B cell (primary cell): ENCODE data around the gene PRLHR. TPM values are rescaled to one million over a fixed set of nuclear protein-coding genes. Genes with fewer than 3 reads are reported as not detected.

Experiments
- ATAC-seq: fragments of 200-7000 bp; cut with Tn5 transposase; one replicate; pipeline ENCODE4 v1.10.0; 2021; ENCODE audit warnings: low read depth, mild to moderate bottlenecking, moderate number of reproducible peaks, moderate library complexity
- CTCF ChIA-PET: fragments of 350-600 bp; sonication (Branson Sonifier 250); formaldehyde crosslinking; loops from one replicate; lab custom pipeline; 2021; ENCODE audit warnings: antibody characterized with exemption, inconsistent platforms; lab: Charles Lee
- POLR2A ChIA-PET: fragments of 350-600 bp; sonication (Branson Sonifier 250); formaldehyde crosslinking; loops from one replicate; lab custom pipeline; 2021; ENCODE audit warnings: antibody characterized with exemption; lab: Charles Lee
- DNase-seq: peaks from one replicate; pipeline ENCODE4 v3.0.0; 2013
- H2AFZ ChIP-seq: 2 replicates; pipeline ENCODE4 v1.6.1; 2012; ENCODE audit warnings: mild to moderate bottlenecking, low read depth, low read length; ENCODE audit not compliant: insufficient read depth, poor library complexity, severe bottlenecking
- H3K27ac ChIP-seq, 2 donors: 1 replicate in 1 of 2; 2 replicates in 1 of 2; pipeline ENCODE4 v1.5.1; 2012 to 2013; ENCODE audit warnings: low read length in 2 of 2, mild to moderate bottlenecking in 2 of 2, moderate library complexity in 1 of 2
- H3K27me3 ChIP-seq, 4 experiments: fragments of 200-600 bp in 1 of 4; sonication (generic) in 1 of 4; replicated peaks in 1 of 4; 1 replicate in 2 of 4; 2 replicates in 2 of 4; pipeline versions ENCODE4 v1.6.1 to v1.7.0; 2013 to 2016; ENCODE audit warnings: low read length in 3 of 4, mild to moderate bottlenecking in 2 of 4, mixed read lengths in 1 of 4, moderate library complexity in 1 of 4; ENCODE audit not compliant: insufficient read depth in 4 of 4, control insufficient read depth in 3 of 4; ENCODE audit errors: control extremely low read depth in 1 of 4
- H3K36me3 ChIP-seq, 2 experiments: replicated peaks in 1 of 2; 1 replicate in 1 of 2; 2 replicates in 1 of 2; pipeline versions ENCODE4 v1.6.1 to v1.7.1; 2013; ENCODE audit warnings: low read length in 1 of 2; ENCODE audit not compliant: insufficient read depth in 2 of 2, control insufficient read depth in 1 of 2; ENCODE audit errors: control extremely low read depth in 1 of 2, extremely low read depth in 1 of 2
- H3K4me1 ChIP-seq, 2 donors: fragments of 200-600 bp in 1 of 2; sonication (generic) in 1 of 2; 1 replicate in 1 of 2; 2 replicates in 1 of 2; pipeline versions ENCODE4 v1.5.1 to v1.6.1; 2013 to 2017; ENCODE audit warnings: low read length in 2 of 2; ENCODE audit not compliant: control insufficient read depth in 2 of 2, insufficient read depth in 2 of 2
- H3K4me2 ChIP-seq: replicated peaks from 2 replicates; pipeline ENCODE3; 2012; ENCODE audit warnings: mild to moderate bottlenecking, low read depth, low read length; ENCODE audit not compliant: poor library complexity, severe bottlenecking
- H3K4me3 ChIP-seq, 5 experiments: fragments of 200-600 bp in 1 of 5; sonication (generic) in 1 of 5; 1 replicate in 3 of 5; 2 replicates in 2 of 5; pipeline versions ENCODE4 v1.5.1 to v1.7.0; 2011 to 2016; ENCODE audit warnings: low read length in 4 of 5, mild to moderate bottlenecking in 4 of 5, low read depth in 2 of 5, control low read depth in 1 of 5, moderate library complexity in 1 of 5; ENCODE audit not compliant: insufficient read depth in 1 of 5; ENCODE audit errors: control extremely low read depth in 1 of 5, extremely low read depth in 1 of 5
- H3K79me2 ChIP-seq: fragments of 200-600 bp; sonication (generic); one replicate; pipeline ENCODE4 v1.6.0; 2016; ENCODE audit warnings: low read length; ENCODE audit not compliant: control insufficient read depth, insufficient read depth
- H3K9ac ChIP-seq: fragments of 200-600 bp; sonication (generic); 2 replicates; pipeline ENCODE4 v1.6.1; 2017; ENCODE audit warnings: mild to moderate bottlenecking, low read length, moderate library complexity
- H3K9me3 ChIP-seq, 3 donors: one replicate each; pipeline versions ENCODE4 v1.6.1 to v1.7.1; 2013; ENCODE audit warnings: low read length in 2 of 3; ENCODE audit not compliant: control insufficient read depth in 2 of 3, insufficient read depth in 1 of 3; ENCODE audit errors: control extremely low read depth in 1 of 3
- H4K20me1 ChIP-seq: 2 replicates; pipeline ENCODE4 v1.6.0; 2012; ENCODE audit warnings: mild to moderate bottlenecking, low read length; ENCODE audit not compliant: insufficient read depth, control insufficient read depth, poor library complexity, severe bottlenecking
- H3K27ac Mint-ChIP-seq: one replicate; pipeline ENCODE4 v1.8.0; 2021; ENCODE audit warnings: mixed read lengths
- H3K27me3 Mint-ChIP-seq: one replicate; pipeline ENCODE4 v1.8.0; 2021; ENCODE audit warnings: mixed read lengths
- H3K4me1 Mint-ChIP-seq: one replicate; pipeline ENCODE4 v1.8.0; 2021; ENCODE audit warnings: mixed read lengths
- H3K4me3 Mint-ChIP-seq: one replicate; pipeline ENCODE4 v1.8.0; 2021; ENCODE audit warnings: mixed read lengths
- H3K9me3 Mint-ChIP-seq: one replicate; pipeline ENCODE4 v1.8.0; 2022; ENCODE audit warnings: mixed read lengths; ENCODE audit not compliant: insufficient read depth
- CTCF ChIP-seq: fragments of 200-600 bp; IDR thresholded peaks from one replicate; pipeline ENCODE4 v1.8.0; 2022; ENCODE audit warnings: antibody characterized with exemption, mild to moderate bottlenecking
- EZH2 ChIP-seq: IDR thresholded peaks from 2 replicates; pipeline ENCODE4 v1.6.1; 2012; ENCODE audit warnings: borderline replicate concordance, low read depth, mild to moderate bottlenecking, moderate library complexity, low read length; ENCODE audit not compliant: insufficient read depth, poor library complexity, severe bottlenecking
- WGBS: methylation state at CpG from one replicate; pipeline ENCODE4 v1.1.5; 2013; ENCODE audit warnings: missing lambda C conversion rate; ENCODE audit not compliant: insufficient coverage; 5-methylcytosine and 5-hydroxymethylcytosine counted together
- intact Hi-C: fragments of 100-400 bp; cut with micrococcal nuclease; formaldehyde crosslinking; loops from one replicate; pipeline ENCODE4 v1.10.0; 2022
- polyA plus RNA-seq: library from polyadenylated mRNA; depleted of rRNA; stranded (reverse); fragments of >200 nt; gene quantifications from 2 replicates; pipeline ENCODE4 v1.2.3, GENCODE V29; 2012
- total RNA-seq, 2 donors: library from RNA; stranded (reverse); fragments of 120-200 nt in 1 of 2; gene quantifications; 1 replicate in 1 of 2; 2 replicates in 1 of 2; pipeline versions ENCODE4 v1.2.3 to v1.2.4, GENCODE V29; 2013 to 2022

Gene PRLHR
- total and polyA plus RNA-seq, 2 donors (not counting 1 experiment from before 2014, with no cell fraction given), result not detected

- Mint-ChIP-seq H3K27me3 (peaks cover 16% of the 10 kb centered on the region), H3K4me3 (no peak overlapping the region), H3K9me3 (no peaks in the 10 kb centered on the region), H3K27ac (no peak overlapping the region), H3K4me1 (no peaks in the 10 kb centered on the region)
- DNase-seq (no peak), ATAC-seq (no peak)
- Histone ChIP-seq H3K27me3 (peaks cover 0 to 4% (median 1%) of the 10 kb centered on the region in 4 experiments), H2AFZ (no peak overlapping the region), H3K9ac (no peak overlapping the region), H3K79me2 (no peaks in the 10 kb centered on the region), H4K20me1 (no peaks in the 10 kb centered on the region), H3K4me3 (no peak overlapping the region), H3K36me3 (no peaks in the 10 kb centered on the region), H3K4me2 (no peak overlapping the region), H3K9me3 (no peaks in the 10 kb centered on the region), H3K27ac (no peak overlapping the region), H3K4me1 (no peaks in the 10 kb centered on the region)
- 83% methylated on average over 6 of the region's 8 CpGs for WGBS
- intact Hi-C loops, result no loop called here
- TF ChIP-seq CTCF, result no peak
- TF ChIP-seq EZH2, result no peak
- ChIA-PET POLR2A (no interaction called here), CTCF (interaction anchor here (0.6 to 1.1 kb wide), 2 partner anchors 11 to 128 kb away, joined by 3 to 4 read pairs; no protein-coding TSS in a partner anchor)
These were observed 14.7 kb downstream of the PRLHR start for GRCh38 chr10:118580702-118581101.

GRCh38 chr10:118573512-118573911 lies 21.9 kb downstream of the PRLHR start:
- no peaks in the 10 kb centered on the region for H3K9me3 Mint-ChIP-seq
- Histone ChIP-seq H2AFZ (no peak overlapping the region), H3K9ac (no peak overlapping the region), H3K27ac (no peak overlapping the region), H3K4me2 (no peak overlapping the region), H3K4me1 (no peaks in the 10 kb centered on the region), H3K9me3 (no peaks in the 10 kb centered on the region), H3K27me3 (peaks cover 0 to 2% (median 0%) of the 10 kb centered on the region in 4 experiments), H4K20me1 (no peaks in the 10 kb centered on the region), H3K79me2 (no peaks in the 10 kb centered on the region), H3K36me3 (no peaks in the 10 kb centered on the region), H3K4me3 (no peak overlapping the region)
- TF ChIP-seq EZH2 (no peak), CTCF (no peak)
- ATAC-seq (no peak), DNase-seq (no peak)
- H3K4me1 Mint-ChIP-seq, result no peaks in the 10 kb centered on the region
- POLR2A ChIA-PET, result no interaction called here
- CTCF ChIA-PET, result no interaction called here
- intact Hi-C loops, result no loop called here
- no peak overlapping the region for H3K4me3 Mint-ChIP-seq
- H3K27ac Mint-ChIP-seq, result no peak overlapping the region
- peaks cover 14% of the 10 kb centered on the region for H3K27me3 Mint-ChIP-seq
